GM18870 (cell line): Measurements from ENCODE around the gene GYG2.
A peak's percentile ranks its signal among the peaks of the same experiment; 100 is the strongest.
"Not testable (repeated sequence)": the region's sequence is repeated elsewhere in the genome, so short reads cannot be mapped to it uniquely, and the experiment has no call there.

ENCODE experiments used
- ATAC-seq: cut with Tn5 transposase; IDR thresholded peaks from one replicate; pipeline ENCODE4 v1.9.1; 2021; ENCODE audit warnings: moderate library complexity; ENCODE audit not compliant: unreplicated experiment

GYG2 gene

DNA sequence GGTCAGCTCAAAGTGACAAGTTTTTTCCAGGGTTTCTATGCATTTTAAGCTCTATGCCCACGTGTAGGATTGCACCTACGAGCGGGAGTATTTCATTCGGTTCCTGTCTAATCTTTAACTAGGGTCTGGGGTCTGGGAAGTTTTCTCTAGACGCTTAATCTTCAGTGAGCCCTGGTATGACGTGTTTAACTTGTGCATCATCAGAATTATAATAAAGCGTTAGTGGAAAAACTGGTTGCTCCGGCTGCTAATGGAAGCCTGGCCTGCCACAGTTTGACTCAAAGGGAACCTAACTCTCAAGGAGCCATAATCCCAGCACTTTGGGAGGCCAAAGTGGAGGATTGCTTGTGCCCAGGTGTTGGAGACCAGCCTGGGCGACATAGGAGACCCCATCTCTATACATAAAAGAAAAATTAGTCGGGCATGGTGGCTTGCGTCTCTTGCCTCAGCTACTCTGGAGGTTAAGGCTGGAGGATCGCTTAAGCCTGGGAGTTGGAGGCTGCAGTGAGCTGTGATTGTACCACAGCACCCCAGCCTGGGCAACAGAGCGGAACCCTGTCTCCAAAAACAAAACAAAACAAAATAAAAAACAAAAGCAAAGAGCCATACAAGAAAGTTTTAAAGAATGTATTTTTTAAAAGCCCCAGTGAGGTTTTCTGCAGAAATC lies 70.2 kb downstream of the GYG2 start:
- ATAC-seq = no peak

DNA sequence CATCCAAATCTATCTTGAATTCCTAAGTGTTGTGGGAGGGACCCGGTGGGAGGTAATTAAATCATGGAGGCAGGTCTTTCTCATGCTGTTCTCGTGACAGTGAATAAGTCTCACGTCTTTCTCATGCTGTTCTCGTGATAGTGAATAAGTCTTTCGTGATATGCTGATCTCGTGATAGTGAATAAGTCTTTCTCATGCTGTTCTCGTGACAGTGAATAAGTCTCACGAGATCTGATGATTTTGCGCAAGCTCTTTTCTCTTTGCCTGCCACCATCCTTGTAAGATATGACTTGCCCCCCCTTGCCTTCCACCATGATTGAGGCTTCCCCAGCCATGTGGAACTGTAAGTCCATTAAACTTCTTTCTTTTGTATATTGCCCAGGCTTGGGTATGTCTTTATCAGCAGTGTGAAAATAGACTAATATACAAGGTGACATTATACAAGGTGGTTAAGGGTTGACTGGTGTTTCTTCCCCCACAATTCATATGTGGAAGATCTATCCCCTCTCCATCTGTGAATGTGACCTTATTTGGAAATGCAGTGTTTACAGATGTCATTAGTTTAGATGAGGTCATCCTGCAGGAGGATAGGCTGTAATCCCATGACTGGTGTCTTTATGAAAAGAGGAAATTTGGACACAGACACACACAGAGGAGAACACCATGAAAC lies 72.8 kb downstream of the GYG2 start:
- no peak for ATAC-seq

DNA sequence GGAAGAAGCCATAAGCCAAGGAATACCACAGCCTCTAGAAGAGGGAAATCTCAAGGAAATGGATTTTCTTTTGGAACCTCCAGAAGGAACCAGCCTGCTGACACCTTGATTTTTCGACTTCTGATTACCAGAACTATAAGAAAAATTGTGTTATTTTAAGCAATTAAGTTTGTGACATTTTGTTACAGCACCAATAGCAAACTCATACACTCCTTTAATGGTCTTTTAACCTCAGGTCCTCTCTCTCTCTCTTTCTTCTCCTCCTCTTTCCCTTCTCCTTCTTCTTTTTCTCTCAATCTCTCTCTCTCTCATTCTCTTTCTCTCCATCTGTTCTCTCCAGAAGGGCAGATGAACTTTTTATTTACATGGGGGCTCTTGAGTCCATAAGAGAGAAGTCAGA lies 74.1 kb downstream of the GYG2 start:
- no peak for ATAC-seq

DNA sequence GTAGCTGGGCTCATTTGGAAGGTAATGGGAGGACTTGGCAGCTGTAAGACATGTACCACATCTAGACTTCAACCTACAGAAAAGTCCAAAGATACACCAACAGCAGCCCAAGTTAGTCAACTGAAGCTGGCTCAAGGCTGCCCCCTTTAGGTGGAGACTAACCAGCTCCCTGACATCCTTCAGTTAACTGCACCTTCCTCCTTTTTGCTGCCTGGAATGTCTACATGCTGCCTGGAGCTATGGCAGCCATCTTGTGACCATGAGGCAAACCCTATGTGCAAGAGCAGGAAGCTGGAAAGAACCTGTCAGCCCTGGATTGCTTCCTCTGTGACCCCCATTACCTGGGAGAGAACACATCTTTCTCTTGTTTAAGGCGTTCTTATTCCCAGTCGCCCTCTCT lies 74.6 kb downstream of the GYG2 start:
- no peak for ATAC-seq

DNA sequence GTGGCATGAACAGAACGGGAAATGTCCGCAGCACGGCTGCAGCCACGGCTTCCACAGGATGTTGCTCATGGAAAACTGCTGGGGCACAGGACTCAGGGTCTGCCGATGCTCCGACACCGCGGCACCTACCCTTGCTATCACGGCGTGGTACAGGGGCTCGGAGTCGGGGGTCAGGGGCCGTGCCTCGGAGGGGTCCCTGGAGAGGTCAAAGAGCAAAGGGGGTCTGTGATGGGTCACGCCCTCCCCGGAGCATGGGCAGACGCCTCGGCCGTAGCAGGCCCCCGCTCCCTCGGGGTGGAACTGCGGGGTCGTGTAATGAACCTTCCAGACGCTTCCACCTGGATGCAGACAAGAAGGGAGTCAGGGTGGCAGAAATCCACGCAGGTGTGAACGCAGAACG lies 78.6 kb downstream of the GYG2 start:
- no peak for ATAC-seq

DNA sequence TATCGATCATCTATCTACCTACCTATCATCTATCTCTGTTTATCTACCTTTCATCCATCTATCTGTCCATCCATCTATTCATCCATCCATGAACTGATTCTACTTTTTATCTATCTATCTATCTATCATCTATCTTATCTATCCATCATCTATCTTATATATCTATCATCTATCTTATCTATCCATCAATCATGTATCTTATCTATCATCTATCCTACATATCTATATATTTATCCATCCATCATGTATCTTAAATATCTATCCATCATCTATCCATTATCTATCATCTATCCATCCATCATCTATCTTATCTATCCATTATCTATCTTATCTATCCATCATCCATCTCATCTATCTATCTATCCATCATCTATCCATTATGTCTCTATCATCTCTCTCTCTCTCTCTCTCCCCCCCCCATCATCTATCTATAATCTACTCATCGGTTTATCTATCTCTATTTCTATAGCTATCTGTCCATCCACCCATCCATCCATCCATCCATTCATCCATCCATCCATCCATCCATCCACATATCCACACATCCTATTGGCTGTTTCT lies 79.5 kb downstream of the GYG2 start:
- ATAC-seq = no peak

DNA sequence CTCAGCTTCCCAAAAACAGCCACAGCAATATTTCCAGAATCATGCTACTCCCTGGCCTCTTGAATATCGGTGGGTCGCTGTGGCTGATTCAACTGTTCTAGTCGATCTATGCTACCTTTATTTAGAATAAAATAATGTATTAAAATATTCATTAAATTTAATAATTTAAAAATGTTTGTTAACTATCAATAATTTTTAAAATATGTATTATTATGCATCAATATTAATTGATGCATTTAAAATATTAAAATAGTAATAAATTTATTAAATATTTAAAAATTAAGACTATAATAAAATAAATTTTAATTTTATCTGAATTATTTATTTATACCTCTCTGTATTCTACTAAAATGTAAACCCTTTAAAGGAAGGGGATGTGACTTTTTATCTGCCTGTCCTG lies 81.4 kb downstream of the GYG2 start:
- no peak for ATAC-seq

DNA sequence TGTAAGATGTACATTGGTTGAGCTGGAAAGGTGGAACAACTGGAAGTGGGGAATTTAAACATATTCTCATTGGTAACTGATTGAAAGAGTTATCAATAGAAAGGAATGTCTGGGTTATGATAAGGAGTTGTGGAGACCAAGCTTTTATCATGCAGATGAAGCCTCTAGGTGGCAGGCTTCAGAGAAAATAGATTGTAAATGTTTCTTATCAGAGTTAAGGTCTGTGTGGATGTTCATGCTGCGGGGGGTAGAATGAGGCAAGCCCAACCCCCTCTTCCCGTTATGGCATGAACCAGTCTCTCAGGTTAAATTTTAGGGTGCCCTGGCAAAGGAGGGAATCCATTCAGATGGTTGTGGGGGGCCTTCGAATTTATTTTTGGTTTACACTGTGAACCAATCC lies 84.4 kb downstream of the GYG2 start:
- no peak for ATAC-seq

DNA sequence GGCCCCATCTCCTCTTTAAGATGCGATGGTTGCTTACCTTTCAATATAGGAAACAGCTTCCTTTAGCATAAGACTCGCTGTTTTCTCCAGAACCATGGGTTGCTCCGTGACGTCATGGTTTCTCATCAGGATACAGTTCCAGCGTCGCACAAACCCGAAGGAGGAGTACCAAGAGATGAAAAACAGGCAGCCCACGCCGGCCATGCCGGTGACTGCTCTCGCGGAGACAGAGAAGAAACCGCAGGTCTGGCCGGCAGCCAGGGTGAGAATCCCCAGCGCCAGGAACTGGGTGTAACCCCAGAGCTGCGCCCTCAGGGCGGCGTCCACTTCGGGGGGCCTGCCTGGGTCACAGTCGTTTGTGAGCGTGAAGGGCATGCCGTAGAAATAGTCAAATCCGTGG lies 89.0 kb downstream of the GYG2 start:
- ATAC-seq = no peak

DNA sequence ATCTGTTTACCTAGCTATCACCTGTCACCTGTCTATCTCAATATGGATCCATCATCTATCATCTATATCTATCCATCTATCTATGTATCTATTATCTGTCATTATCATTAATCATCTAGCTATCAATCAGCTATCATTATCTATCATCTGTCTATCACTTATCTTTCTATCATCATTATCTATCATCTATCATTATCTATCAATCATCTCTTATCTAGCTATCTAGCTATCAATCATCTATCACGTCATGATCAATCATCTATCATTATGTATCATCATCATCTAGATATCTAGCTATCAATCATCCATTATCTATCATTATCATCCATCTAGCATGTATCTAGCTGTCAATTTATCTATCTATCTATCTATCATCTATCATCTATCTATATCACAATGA lies 92.5 kb downstream of the GYG2 start:
- no peak for ATAC-seq

DNA sequence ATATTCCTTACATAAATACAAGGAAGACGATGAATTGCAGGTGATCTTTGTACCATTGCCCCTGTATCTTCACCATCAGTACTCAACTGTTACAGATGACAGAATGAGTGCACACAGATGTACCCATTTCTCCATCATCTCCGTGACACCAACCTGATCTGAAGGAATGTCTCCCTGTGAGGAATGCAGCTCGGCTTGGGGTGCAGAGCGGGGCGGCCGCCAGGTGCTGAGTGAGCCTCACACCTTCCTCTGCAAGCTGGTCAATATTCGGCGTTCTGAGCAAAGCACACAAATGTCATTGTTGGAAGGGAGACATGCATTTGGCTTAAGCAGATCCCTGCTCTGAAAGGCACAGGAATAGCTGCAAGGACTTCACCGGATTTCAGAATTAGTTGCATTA lies 93.0 kb downstream of the GYG2 start:
- no peak for ATAC-seq

DNA sequence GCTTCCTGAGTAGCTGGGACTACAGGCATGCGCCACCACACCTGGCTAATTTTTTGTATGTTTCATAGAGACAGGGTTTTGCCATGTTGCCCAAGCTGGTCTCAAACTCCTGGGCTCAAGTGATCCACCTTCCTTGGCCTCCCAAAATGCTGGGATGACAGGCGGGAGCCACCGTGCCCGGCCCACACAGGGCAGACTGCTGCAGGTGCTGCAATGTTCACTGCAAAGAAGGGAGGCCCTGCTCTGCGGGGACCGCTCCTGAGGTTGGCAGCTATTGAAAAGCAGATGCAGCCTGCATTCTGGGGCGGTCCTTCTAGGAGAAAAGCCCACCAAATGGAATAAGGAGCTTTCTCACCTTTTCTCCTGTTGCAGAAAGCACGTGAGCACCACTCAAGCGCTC lies 95.4 kb downstream of the GYG2 start:
- ATAC-seq = no peak

DNA sequence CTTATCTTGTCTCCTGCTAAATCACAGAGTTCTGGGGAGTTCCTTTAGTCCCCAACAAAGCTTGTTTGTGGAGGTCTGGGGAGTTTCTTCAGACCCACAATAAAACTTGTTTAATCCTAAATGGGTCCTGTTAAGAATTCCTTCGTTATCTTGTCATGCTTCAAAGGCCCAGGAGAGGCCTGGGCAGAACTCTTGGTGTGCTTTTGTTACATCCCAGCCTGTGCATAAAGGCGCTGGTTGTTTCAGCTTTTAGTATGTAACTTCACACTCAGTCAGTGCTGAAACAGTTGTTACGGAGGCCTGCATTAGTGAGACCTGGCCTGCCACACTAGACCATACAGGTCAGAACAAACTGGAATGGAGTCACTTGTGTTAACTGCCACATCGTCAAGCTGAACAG lies 97.5 kb downstream of the GYG2 start:
- not testable (repeated sequence) for ATAC-seq

DNA sequence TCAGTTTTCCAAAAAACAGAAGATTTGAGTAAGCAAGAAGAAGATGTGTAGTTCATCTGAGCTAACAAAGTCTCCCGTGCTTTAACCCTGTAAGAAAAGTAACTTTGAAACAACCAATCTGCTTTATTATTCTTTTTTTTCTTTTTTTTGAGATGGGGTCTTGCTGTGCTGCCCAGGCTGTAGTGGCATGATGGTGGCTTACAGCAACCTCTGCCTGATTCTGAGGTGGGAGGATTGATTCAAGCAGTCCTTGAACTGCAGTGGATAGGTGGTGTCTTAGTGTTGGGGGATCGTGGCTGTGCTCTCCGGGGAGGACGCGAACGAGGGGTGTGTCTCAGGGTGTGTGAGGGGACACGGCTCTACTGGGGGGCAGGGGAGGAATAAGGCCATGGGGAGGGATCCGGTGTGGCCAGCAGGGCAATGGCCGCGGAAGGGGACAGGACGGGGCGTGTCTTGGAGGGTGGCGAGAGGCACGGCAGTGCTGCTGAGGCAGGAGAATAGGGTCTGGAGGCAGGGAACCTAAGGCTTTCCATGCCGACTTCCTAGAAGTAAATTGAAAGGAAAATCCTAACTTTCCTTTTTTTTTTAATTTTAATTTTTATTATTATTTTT lies 98.0 kb downstream of the GYG2 start:
- no peak for ATAC-seq

DNA sequence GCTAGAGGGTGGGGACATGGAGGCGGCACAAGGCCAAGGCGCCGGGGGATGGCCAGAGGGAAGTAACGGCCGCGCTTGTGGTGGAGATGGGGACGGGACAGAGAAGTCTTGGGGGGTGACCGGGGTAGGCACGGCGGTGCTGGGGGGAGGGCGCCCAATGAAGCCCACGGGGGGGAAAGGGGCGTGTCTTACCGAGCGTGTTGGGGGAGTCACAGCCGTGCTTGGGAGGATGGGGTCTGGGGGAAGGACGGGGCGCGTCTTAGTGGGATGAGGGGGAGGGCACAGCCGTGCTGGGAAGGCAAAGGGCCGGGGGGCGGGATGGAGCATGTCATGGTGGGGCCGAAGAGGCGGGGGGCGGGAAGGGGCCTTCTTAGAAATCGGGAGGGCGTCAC lies 99.5 kb downstream of the GYG2 start:
- no peak for ATAC-seq

DNA sequence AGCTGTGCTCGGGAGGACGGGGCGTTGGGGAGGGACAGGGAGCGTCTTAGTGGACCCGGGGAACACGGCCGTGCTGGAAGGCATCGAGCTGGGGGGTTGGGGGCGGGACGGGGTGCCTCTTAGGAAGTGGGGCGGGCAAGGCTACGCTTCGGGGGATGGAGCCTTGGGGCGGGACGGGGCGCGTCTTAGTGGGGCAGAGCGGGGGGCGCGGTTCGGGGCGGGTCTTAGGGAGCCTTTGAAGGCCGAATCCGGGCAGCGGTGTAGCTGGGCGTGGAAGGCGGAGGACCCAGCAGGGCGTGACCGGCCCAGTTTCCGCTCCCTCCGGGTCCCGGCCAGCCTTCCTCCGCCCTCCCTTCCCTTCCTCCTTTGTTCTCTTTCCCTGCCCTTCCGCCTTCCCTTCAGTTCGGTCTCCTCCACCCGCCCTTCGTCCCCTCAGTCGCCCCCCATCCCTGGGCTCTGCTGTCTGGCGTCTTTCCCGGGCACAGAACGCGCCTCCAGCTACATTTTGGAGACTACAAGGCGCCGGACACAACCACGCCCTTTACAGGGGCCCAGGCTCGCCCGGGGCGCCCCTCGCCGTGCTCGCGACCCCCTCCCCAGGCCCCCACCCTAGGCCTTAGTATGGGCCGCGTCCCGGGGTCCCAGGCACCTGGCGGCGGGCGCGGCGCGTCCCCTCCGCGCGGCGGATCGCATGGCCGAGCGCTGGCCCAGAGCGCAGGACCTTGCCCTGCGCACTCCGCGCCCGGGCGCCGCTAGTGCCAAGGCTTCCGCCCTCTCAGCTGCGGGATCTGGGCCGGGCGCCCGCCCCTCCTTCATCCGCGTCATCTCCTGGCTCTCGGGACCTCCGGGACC lies 100.1 kb downstream of the GYG2 start, which contains the start of gene ARSD:
ARSD (minus strand) TSS at position 757 of the 852 bp plus-strand sequence; CDS start at position 693, 64 bp downstream.
- peak; percentile 72 for ATAC-seq

DNA sequence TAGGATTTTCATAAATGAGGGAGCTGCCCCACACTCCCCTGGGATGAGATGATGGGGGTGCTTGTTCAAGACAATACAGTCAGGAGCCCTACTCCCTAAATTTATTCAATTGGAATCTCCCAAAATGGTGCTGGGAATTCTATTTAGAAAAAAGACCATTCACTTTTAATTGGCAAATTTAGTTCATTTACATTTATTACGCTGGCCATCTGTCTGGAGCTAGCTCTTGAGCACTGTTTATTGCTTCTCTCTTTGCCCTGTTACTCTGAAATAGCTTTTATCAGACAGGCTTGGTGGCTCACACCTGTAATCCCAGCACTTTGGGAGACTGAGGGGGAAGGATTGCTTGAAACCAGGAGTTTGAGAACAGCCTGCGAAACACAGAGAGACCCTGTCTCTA lies 102.4 kb downstream of the GYG2 start:
- ATAC-seq = no peak

DNA sequence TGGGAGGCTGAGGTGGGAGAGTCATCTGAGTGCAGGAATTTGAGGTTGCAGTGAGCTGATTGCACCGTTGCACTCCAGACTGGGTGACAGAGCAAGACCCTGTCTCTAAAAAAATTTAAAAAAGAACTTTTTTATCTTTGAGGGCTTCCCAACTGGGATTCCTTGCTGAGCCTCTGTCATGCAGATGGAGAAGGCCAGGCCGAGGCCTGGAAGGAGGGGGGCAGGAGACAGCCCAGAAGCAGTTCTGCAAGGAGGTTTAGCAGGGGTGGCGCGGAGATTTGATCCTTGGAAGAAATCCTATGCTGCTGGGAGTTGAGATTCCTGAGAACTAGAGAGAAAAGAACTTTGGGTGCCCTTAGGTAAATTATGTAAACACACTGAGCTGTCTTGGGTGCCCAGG lies 102.9 kb downstream of the GYG2 start:
- no peak for ATAC-seq
